ENCODE results near the gene GLI3.
A peak's percentile ranks its signal among the peaks of the same experiment; 100 is the strongest.

The GLI3 gene

DNA sequence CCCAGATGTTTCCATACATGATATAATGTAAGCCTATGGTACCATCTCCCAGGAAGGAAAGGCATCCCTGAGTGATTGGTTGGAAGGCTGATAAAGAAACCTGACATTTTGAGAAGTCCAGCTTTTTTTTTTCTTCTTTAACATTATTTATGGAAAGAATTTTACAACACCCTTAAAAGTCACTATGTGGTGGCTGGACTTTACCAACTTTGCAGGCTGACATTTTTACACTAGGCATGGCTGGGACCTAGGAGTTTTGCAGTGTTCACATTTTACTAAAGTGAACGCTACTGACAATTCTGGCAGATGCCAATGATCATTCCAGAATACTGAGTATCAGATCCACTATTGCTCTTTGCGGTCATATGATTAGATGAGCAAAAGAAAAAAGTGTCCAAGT, 239.9 kb downstream of the GLI3 start:
- no peak for DNase-seq

- no peak for DNase-seq
Observed at GRCh38 chr7:41996381-41997035, 240.5 kb downstream of the GLI3 start.

GRCh38 chr7:41995632-41996271, 241.3 kb downstream of the GLI3 start:
- no peak for DNase-seq

GRCh38 chr7:41994746-41995110, 242.3 kb downstream of the GLI3 start:
- no peak for DNase-seq

DNA sequence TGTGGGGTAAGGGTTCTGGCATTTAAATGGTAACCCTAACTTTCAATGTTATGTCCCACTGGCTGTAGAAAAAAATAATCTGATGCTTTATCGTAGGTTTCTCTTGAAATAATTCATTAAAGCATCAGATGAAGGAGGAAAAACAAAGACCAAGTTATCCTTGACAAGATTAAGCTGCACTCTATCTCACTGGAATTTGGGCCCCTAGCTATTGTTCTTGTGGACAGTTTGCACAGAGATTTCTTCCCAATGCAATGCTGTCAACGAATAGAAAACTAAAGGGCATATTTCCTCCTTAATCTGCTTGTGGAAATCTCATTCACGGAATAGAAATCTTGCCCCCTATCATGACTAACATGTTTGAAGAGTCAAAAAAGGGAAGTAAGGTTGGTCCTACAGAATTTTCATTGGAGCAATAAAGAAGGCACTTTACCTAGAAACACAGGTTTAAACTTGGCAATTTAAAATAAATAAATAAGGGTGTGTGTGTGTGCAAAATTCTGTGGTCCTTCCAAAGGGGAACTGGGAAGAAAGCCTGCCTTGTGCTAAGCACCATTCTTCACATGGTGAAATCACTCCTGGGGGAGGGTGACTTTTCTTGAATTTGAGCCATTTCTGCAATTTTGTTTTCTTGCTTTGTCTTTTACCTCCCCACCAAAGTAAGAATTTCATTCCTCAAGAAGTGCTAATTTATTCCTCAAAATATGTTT, 242.8 kb downstream of the GLI3 start:
- DNase-seq: no peak

- DNase-seq: no peak
Observed at GRCh38 chr7:41992881-41993867, 243.8 kb downstream of the GLI3 start.

- no peak for DNase-seq
Observed at GRCh38 chr7:41984888-41985287, 252.1 kb downstream of the GLI3 start.

- DNase-seq: no peak
Observed at GRCh38 chr7:41981046-41982040, 255.7 kb downstream of the GLI3 start.

GRCh38 chr7:41979834-41980307, 257.1 kb downstream of the GLI3 start:
- peak; percentile 27 for DNase-seq

GRCh38 chr7:41978858-41979257, 258.2 kb downstream of the GLI3 start:
- no peak for DNase-seq

DNA sequence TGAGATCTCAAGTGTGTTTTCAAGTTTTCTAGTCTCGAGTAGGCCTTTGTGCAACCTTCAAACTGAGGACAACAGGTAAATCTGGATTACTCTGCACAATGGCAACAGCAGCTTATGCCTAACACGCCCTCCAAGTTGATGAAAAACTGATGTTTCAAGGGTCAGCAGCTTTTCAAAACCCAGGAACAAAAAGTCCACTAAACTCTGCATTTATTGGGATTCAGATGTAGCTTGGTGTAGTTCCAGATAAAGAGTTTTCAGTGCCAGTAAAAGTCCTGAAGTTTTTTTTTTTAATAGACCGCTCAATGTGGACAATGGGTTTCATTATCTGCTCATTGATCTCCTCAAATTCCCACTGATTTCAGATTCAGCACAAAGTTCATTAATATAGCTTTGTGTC, 259.3 kb downstream of the GLI3 start:
- DNase-seq: no peak

DNA sequence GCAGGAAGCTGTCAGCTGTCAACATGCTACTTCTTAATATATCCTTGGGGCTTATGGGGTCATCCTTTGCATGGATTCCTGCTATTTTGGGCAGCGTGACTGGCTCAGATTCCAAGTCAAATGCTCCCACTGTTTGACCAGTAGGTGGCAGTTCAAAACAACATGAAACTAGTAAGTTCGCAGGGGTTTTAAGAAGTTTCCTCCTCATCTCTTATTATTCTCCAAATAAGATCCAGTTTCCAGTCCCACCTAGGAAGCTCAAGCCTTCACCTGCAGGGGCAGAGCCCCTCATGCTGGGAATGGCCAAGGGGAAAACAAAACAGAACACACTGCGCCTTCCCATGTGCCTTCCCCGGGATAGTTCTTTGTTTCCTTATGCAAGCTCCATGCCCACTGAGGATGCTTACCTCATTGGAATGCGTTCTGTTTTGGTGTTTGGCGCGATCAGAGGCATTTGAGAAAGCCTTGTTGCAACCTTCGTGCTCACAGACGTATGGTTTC, 259.8 kb downstream of the GLI3 start:
- DNase-seq: peak; percentile 46

DNA sequence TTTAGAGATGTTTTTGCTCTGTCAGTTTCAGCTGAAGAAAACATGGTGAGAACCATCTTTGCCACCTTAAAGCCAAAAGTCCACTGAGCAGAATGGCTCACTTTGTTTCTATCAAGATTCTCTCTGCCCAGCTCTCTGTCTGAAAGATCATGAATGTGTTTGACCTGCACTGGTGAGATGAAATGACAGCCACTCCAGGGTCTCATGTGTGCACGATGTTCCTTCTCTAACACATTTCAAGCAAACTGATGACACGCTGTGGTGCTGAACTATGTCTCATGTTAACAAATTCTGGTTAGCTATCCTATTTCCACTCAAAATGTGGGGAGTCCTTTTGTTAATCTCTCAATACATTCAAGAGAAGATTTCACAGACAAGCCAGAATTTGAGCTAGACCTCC, 260.6 kb downstream of the GLI3 start:
- no peak for DNase-seq

GRCh38 chr7:41975849-41976248, 261.2 kb downstream of the GLI3 start:
- DNase-seq: no peak

DNA sequence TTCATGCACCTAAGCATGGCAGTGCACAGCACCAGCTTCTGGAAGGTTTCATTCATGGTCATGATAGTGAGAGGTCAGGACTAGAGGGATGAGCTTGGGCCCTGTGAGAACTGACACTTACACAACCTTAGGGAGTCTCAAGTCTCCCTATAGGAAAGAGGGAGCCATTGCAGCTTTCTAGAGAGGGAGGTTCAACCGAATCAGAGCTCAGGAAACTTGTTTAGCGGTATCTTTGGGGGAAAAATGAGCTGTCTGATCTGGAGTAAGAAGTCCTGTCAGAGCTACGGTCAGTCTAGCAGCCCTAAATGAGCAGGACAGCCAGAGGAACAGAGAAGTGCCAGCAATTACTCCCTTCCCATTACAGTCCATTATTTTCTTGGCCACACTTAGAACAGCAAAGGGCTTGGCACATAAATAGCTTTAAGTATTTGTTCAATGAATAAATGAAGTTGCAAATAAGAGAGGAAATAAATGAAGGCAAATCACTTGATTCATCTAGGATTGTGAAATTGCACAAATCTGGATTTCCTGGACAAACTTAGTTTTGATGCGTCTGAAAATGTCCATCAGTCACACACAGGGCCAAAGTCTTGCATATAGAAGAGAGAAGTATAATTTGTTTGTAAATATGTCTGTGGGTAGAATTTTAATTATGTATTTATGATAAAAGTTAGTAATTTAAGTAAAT, 262.0 kb downstream of the GLI3 start:
- no peak for DNase-seq

DNA sequence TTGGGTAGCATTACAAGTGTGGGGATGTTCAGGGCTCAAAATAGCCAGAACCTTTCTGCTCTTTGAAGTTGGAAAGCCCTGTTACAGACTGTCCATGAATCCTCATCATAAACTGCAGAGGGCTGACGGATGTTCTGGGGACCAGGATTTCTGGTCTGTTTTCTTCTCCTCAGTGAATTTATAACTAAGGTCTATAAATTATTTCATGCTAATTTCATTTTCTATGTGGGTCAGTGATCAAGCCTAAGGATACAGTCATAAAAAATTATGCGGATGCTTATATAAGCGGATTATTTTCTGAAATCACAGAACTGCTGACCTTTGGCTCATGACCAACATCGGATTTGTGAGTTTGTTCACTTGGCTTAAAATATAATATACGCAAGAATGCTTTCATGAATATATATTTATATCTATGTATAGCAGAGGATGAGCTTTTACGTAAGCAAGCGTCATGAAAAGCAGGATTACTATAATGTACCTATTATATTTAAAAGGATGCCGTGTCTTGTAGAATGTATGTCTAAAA, 263.7 kb downstream of the GLI3 start:
- no peak for DNase-seq

GRCh38 chr7:41972776-41973175, 264.2 kb downstream of the GLI3 start:
- DNase-seq: no peak

GRCh38 chr7:41972270-41972669, 264.7 kb downstream of the GLI3 start:
- DNase-seq: no peak

DNA sequence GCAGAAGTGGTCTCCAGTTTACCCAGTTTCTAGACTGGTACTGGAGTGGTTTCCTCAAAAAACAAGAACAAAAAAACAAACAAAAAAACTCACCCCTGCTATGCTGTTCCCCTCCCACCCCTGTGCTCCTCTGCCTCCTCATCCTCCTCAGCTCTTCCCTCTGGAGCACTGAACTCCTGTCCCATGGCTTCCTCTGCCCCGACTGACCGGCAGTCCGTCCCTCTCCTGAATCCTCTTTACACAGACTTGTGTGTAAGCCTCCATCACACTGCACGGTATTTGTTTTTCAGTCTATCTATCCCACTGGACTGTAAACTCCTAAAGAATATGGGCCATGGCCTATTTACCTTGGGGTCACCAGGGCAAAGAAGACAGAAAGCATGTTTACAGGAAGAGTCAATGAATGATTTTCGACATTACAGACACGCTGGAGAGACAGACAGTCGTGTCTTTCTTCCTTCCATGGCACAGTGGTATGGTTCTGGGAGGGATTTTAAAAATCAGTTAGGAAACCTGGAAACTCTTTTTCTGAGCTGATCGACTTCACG, 265.3 kb downstream of the GLI3 start:
- DNase-seq: no peak

- no peak for DNase-seq
Observed at GRCh38 chr7:41970941-41971340, 266.1 kb downstream of the GLI3 start.
